Measurements from ENCODE around the gene TMEM165.

GRCh38 chr4:55376698-55377097 lies 19.1 kb upstream of the TMEM165 start:
- no peak for TF ChIP-seq EZH2 (IDR thresholded peaks at IDR 0.05; ENCODE audit: borderline replicate concordance, low read length)
- no peak for TF ChIP-seq CTCF (IDR thresholded peaks at IDR 0.05; ENCODE audit: low read length)
